HG03060 (cell line): ENCODE data around the gene TMIGD1.
A peak's percentile ranks its signal among the peaks of the same experiment; 100 is the strongest.

ENCODE experiments used
- ATAC-seq: cut with Tn5 transposase; IDR thresholded peaks from one replicate; pipeline ENCODE4 v1.9.1; 2021; ENCODE audit warnings: low read depth, moderate number of reproducible peaks; ENCODE audit not compliant: unreplicated experiment

The TMIGD1 gene

GRCh38 chr17:30336369-30337171 is 2.7 kb upstream of the TMIGD1 start:
- ATAC-seq: no peak

GRCh38 chr17:30334421-30334820 is 564 bp upstream of the TMIGD1 start:
- ATAC-seq: no peak

- ATAC-seq: peak; percentile 47
Observed at GRCh38 chr17:30332057-30332542, 1.8 kb downstream of the TMIGD1 start.

GRCh38 chr17:30326809-30327208 is 7.0 kb downstream of the TMIGD1 start:
- no peak for ATAC-seq

- no peak for ATAC-seq
Observed at GRCh38 chr17:30324723-30325122, 9.1 kb downstream of the TMIGD1 start.

GRCh38 chr17:30323895-30324319 is 9.9 kb downstream of the TMIGD1 start:
- no peak for ATAC-seq

GRCh38 chr17:30323262-30323894 is 10.5 kb downstream of the TMIGD1 start:
- no peak for ATAC-seq

GRCh38 chr17:30321314-30321713 is 12.5 kb downstream of the TMIGD1 start:
- no peak for ATAC-seq

GRCh38 chr17:30318155-30318554 is 15.7 kb downstream of the TMIGD1 start:
- no peak for ATAC-seq

- ATAC-seq: no peak
Observed at GRCh38 chr17:30316736-30317135, 17.1 kb downstream of the TMIGD1 start.

GRCh38 chr17:30315106-30315505 is 18.8 kb downstream of the TMIGD1 start:
- no peak for ATAC-seq

GRCh38 chr17:30314474-30314873 is 19.4 kb downstream of the TMIGD1 start:
- ATAC-seq: no peak

GRCh38 chr17:30312226-30312625 is 21.6 kb downstream of the TMIGD1 start:
- no peak for ATAC-seq

GRCh38 chr17:30310562-30310961 is 23.3 kb downstream of the TMIGD1 start:
- no peak for ATAC-seq

- ATAC-seq: no peak
Observed at GRCh38 chr17:30309591-30309990, 24.3 kb downstream of the TMIGD1 start.

- no peak for ATAC-seq
Observed at GRCh38 chr17:30308406-30308805, 25.5 kb downstream of the TMIGD1 start.

- no peak for ATAC-seq
Observed at GRCh38 chr17:30304778-30305177, 29.1 kb downstream of the TMIGD1 start.

- no peak for ATAC-seq
Observed at GRCh38 chr17:30302241-30302640, 31.6 kb downstream of the TMIGD1 start.

- ATAC-seq: no peak
Observed at GRCh38 chr17:30300818-30301217, 33.0 kb downstream of the TMIGD1 start.

- no peak for ATAC-seq
Observed at GRCh38 chr17:30299000-30299399, 34.9 kb downstream of the TMIGD1 start.

- no peak for ATAC-seq
Observed at GRCh38 chr17:30297715-30298114, 36.1 kb downstream of the TMIGD1 start.
